Measurements from ENCODE around the gene DOHH. TPM values are rescaled to one million over a fixed set of nuclear protein-coding genes. Genes with fewer than 3 reads are reported as not detected.

Gene DOHH
- total RNA-seq, 1 donor from 2014 or later: 14.5 TPM

- no peak for DNase-seq (ENCODE audit: low read depth)
- H3K27ac ChIP-seq (ENCODE audit: low read depth, low read length): no peak overlapping the region
Measured at GRCh38 chr19:3441089-3441985, 59.1 kb downstream of the DOHH start.

More at GRCh38 chr19:3441089-3441985, 59.1 kb downstream of the DOHH start:
- TF ChIP-seq, protein P1, sequence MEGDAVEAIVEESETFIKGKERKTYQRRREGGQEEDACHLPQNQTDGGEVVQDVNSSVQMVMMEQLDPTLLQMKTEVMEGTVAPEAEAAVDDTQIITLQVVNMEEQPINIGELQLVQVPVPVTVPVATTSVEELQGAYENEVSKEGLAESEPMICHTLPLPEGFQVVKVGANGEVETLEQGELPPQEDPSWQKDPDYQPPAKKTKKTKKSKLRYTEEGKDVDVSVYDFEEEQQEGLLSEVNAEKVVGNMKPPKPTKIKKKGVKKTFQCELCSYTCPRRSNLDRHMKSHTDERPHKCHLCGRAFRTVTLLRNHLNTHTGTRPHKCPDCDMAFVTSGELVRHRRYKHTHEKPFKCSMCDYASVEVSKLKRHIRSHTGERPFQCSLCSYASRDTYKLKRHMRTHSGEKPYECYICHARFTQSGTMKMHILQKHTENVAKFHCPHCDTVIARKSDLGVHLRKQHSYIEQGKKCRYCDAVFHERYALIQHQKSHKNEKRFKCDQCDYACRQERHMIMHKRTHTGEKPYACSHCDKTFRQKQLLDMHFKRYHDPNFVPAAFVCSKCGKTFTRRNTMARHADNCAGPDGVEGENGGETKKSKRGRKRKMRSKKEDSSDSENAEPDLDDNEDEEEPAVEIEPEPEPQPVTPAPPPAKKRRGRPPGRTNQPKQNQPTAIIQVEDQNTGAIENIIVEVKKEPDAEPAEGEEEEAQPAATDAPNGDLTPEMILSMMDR (IDR thresholded peaks at IDR 0.05; ENCODE audit: insufficient read depth, low read depth, low read length): no peak
- TF ChIP-seq EZH2 (IDR thresholded peaks at IDR 0.05; ENCODE audit: insufficient read depth, low read length): no peak
- peaks cover 34% of the 10 kb centered on the region for H4K20me1 ChIP-seq (ENCODE audit: insufficient read depth, low read length)
- H2AFZ ChIP-seq (ENCODE audit: low read depth, low read length): no peak overlapping the region
- no peak overlapping the region for H3K9ac ChIP-seq (ENCODE audit: low read length)
- H3K9me3 ChIP-seq (ENCODE audit: insufficient read depth, low read depth, low read length): no peaks in the 10 kb centered on the region
- peaks cover 41% of the 10 kb centered on the region for H3K79me2 ChIP-seq (ENCODE audit: insufficient read depth, low read length)
- Mint-ChIP-seq H3K27ac (ENCODE audit: unreplicated experiment) (no peak overlapping the region), H3K9me3 (ENCODE audit: unreplicated experiment) (peaks cover 1% of the 10 kb centered on the region), H3K27me3 (ENCODE audit: low read depth, unreplicated experiment) (no peaks in the 10 kb centered on the region), H3K36me3 (ENCODE audit: low read depth, unreplicated experiment) (peaks cover 9% of the 10 kb centered on the region), H3K4me3 (ENCODE audit: unreplicated experiment) (no peak overlapping the region), H3K4me1 (ENCODE audit: low read depth, unreplicated experiment) (peaks cover 10% of the 10 kb centered on the region)
- no peak overlapping the region for H3K4me3 ChIP-seq (ENCODE audit: insufficient read depth, low read depth, low read length)
- H3K27me3 ChIP-seq (ENCODE audit: insufficient read depth, low read length): no peaks in the 10 kb centered on the region
- H3K4me1 ChIP-seq (ENCODE audit: insufficient read depth, low read length): peaks cover 10% of the 10 kb centered on the region
- H3K4me2 ChIP-seq (ENCODE audit: low read length): no peak overlapping the region
- FAIRE-seq: no peak
- H3K36me3 ChIP-seq (ENCODE audit: insufficient read depth, low read length): peaks cover 17% of the 10 kb centered on the region

Other genes with a start within 250 kb of the DOHH start
- gene NFIC, start 134.1 kb downstream of the DOHH start, total RNA-seq: 38.3 and 49.8 TPM in 2 replicates
- not detected in 2 replicates for gene SMIM24, start 20.1 kb downstream of the DOHH start, total RNA-seq
- gene SMIM44, start 17.2 kb downstream of the DOHH start, total RNA-seq: not detected in 2 replicates
- 47.0 and 51.8 TPM in 2 replicates for gene FZR1, start 5.6 kb upstream of the DOHH start, total RNA-seq
- gene TEKTIP1, start 38.5 kb upstream of the DOHH start, total RNA-seq: 0.68 TPM in 1 of 2 replicates, not detected in the other
- gene MFSD12, start 56.9 kb upstream of the DOHH start, total RNA-seq: 181 and 201 TPM in 2 replicates
- 55.9 and 63.8 TPM in 2 replicates for gene HMG20B, start 72.3 kb upstream of the DOHH start, total RNA-seq
- gene GIPC3, start 84.8 kb upstream of the DOHH start, total RNA-seq: 0.09 and 0.10 TPM in 2 replicates
- 0.31 and 0.39 TPM in 2 replicates for gene TBXA2R, start 106.2 kb upstream of the DOHH start, total RNA-seq
- 22.0 and 26.7 TPM in 2 replicates for gene CACTIN, start 126.1 kb upstream of the DOHH start, total RNA-seq
- gene PIP5K1C, start 199.8 kb upstream of the DOHH start, total RNA-seq: 42.0 and 44.2 TPM in 2 replicates
- gene TJP3, start 207.7 kb upstream of the DOHH start, total RNA-seq: 0.58 and 2.0 TPM in 2 replicates